Mammary epithelial cell (primary cell): ENCODE data around the gene TMEM138.

Experiments
- CTCF ChIP-seq, 2 donors: IDR thresholded peaks in 1 of 2; conservative IDR thresholded peaks in 1 of 2; 2 replicates each; pipeline ENCODE4 v1.5.1; 2011 to 2012; ENCODE audit warnings: inconsistent platforms in 2 of 2, low read length in 2 of 2, mild to moderate bottlenecking in 2 of 2, control low read depth in 1 of 2, low read depth in 1 of 2; ENCODE audit not compliant: insufficient read depth in 1 of 2; ENCODE audit errors: extremely low read depth in 1 of 2
- EZH2 ChIP-seq: IDR thresholded peaks from 2 replicates; pipeline ENCODE4 v1.6.1; 2012; ENCODE audit warnings: low read length, inconsistent platforms, borderline replicate concordance

- TF ChIP-seq CTCF (conservative IDR thresholded peaks at IDR 0.05 in 1 of 2, IDR thresholded peaks at IDR 0.05 in 1 of 2; ENCODE audit: extremely low read depth in 1 of 2, insufficient read depth in 1 of 2, low read depth in 1 of 2, low read length in 2 of 2), result no peak
- no peak for TF ChIP-seq EZH2
Observed at GRCh38 chr11:61415381-61415780, 53.2 kb downstream of the TMEM138 start.
